Ovary (tissue), 3 donors: ENCODE measurements around the gene DHRS3.

ENCODE experiments used
- CTCF ChIP-seq, 3 donors: fragments of 450-650 bp in 2 of 3; fragments of 200-600 bp in 1 of 3; IDR thresholded peaks; one replicate each; pipeline versions ENCODE4 v1.5.1 to v1.8.0; 2016 to 2022; ENCODE audit warnings: antibody characterized with exemption in 3 of 3, mild to moderate bottlenecking in 1 of 3
- POLR2A ChIP-seq: fragments of 450-650 bp; IDR thresholded peaks from one replicate; pipeline ENCODE4 v1.6.1; 2017; ENCODE audit warnings: antibody characterized with exemption, mild to moderate bottlenecking, moderate library complexity
- donor health status: DM: no; HTN: no; CAD: no.

GRCh38 chr1:12542616-12543592, 75.1 kb downstream of the DHRS3 start:
- TF ChIP-seq CTCF (IDR thresholded peaks at IDR 0.05) (no peak), POLR2A (no peak)
